ENCODE measurements around the gene ZNF202. TPM values are rescaled to one million over a fixed set of nuclear protein-coding genes. Genes with fewer than 3 reads are reported as not detected.
A peak's percentile ranks its signal among the peaks of the same experiment; 100 is the strongest.

Gene ZNF202
- total and polyA plus RNA-seq, 4 donors = 10.7 to 15.0 (median 12.5) TPM

DNA sequence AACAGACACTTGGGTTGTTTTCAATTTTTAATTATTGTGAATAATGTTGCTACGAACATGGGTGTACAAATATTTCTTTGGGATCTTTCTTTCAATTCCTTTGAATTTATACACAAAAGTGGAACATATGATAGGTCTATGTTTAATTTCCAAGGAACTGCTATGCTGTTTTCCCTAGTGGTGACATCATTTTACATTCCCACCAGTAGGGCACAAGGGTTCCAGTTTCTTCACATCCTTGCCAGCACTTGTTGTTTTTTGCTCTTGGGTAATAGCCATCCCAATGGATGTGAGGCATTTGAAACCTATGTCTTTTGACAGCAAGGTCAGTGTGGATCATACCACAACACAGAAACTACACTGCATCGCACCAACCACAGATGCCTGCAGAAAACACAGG lies 45.3 kb downstream of the ZNF202 start:
- no peaks in the 10 kb centered on the region for H3K27me3 ChIP-seq (ENCODE audit: control insufficient read depth, insufficient read depth, low read length)
- H3K4me1 ChIP-seq (ENCODE audit: control insufficient read depth, insufficient read depth, low read length) = no peaks in the 10 kb centered on the region
- H3K9me3 ChIP-seq (ENCODE audit: control insufficient read depth, insufficient read depth, low read length) = no peaks in the 10 kb centered on the region
- no peaks in the 10 kb centered on the region for H3K36me3 ChIP-seq (ENCODE audit: control insufficient read depth, insufficient read depth, low read length)
- H3K27ac ChIP-seq (ENCODE audit: low read depth, low read length) = no peak overlapping the region
- DNase-seq (ENCODE audit: low read depth in 4 of 6, low spot score in 6 of 6) = no peak
- WGBS (ENCODE audit: insufficient coverage) = no CpG with 5 or more reads among the region's 2 CpGs
- no peak overlapping the region for H3K4me3 ChIP-seq (ENCODE audit: low read depth, low read length)

DNA sequence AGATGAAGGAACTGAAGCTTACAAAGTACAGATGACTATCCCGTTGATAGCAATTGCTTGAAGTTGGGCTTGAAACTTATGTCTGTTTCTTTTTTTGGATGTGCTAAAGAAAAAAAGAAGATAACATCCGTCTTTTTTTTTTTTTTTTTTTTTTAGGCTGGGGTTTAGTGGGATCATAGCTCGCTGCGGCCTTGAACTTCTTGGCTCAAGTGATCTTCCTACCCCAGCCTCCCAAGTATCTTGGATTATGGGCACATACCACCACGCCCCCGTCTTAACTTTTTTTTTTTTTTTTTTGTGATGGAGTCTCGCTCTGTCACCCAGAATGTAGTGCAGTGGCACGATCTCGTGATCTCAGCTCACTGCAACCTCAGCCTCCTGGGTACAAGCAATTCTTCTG lies 46.2 kb downstream of the ZNF202 start:
- no peaks in the 10 kb centered on the region for H3K27me3 ChIP-seq (ENCODE audit: control insufficient read depth, insufficient read depth, low read length)
- WGBS (ENCODE audit: insufficient coverage) = 74% methylated on average over 3 of the region's 9 CpGs
- no peaks in the 10 kb centered on the region for H3K36me3 ChIP-seq (ENCODE audit: control insufficient read depth, insufficient read depth, low read length)
- H3K4me1 ChIP-seq (ENCODE audit: control insufficient read depth, insufficient read depth, low read length) = no peaks in the 10 kb centered on the region
- H3K9me3 ChIP-seq (ENCODE audit: control insufficient read depth, insufficient read depth, low read length) = no peaks in the 10 kb centered on the region
- no peak overlapping the region for H3K4me3 ChIP-seq (ENCODE audit: low read depth, low read length)
- H3K27ac ChIP-seq (ENCODE audit: low read depth, low read length) = no peak overlapping the region
- no peak for DNase-seq (ENCODE audit: low read depth in 4 of 6, low spot score in 6 of 6)

DNA sequence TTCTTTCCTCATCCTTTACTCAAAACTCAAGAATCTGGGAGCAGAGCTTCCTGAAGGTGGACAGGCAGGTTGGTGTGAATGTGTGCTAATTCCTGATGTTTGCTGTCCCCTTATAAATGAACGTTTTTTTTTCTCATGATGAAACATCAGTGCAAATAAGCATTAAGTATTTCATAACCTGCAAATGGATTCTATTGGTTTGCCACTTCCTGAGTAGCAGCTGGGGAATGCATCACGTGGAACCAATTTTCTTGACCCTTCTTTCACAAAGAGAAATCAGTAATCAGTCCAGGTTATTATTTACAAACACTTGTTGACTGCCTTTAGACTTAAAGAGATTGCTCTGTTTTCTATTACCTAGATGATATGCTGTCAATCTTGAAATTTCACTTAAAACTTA lies 46.9 kb downstream of the ZNF202 start:
- no peak overlapping the region for H3K4me3 ChIP-seq (ENCODE audit: low read depth, low read length)
- no peak overlapping the region for H3K27ac ChIP-seq (ENCODE audit: low read depth, low read length)
- no peak for DNase-seq (ENCODE audit: low read depth in 4 of 6, low spot score in 6 of 6)
- no peaks in the 10 kb centered on the region for H3K9me3 ChIP-seq (ENCODE audit: control insufficient read depth, insufficient read depth, low read length)
- H3K4me1 ChIP-seq (ENCODE audit: control insufficient read depth, insufficient read depth, low read length) = no peaks in the 10 kb centered on the region
- WGBS (ENCODE audit: insufficient coverage) = no CpG with 5 or more reads among the region's 2 CpGs
- H3K36me3 ChIP-seq (ENCODE audit: control insufficient read depth, insufficient read depth, low read length) = no peaks in the 10 kb centered on the region
- no peaks in the 10 kb centered on the region for H3K27me3 ChIP-seq (ENCODE audit: control insufficient read depth, insufficient read depth, low read length)

DNA sequence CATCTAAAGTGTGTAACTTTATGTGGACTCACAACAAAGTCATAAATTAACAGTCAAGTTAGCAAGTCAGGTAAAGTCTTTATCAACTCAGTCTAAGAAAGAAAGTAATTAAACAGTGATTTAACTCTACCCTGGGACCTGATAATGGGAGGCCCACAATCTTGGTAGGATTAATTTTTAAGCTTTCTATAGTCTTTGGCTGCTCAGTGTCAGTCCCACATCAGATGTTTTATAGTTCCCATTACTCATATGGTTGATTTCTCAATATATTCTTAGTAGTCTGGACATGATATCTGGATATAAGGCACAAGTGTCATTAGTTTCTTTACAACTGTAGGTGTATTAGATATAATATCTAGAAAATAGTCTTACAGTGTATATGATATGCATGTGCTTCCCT lies 48.5 kb downstream of the ZNF202 start:
- Histone ChIP-seq H3K9me3 (ENCODE audit: control insufficient read depth, insufficient read depth, low read length) (no peaks in the 10 kb centered on the region), H3K27ac (ENCODE audit: low read depth, low read length) (no peak overlapping the region), H3K27me3 (ENCODE audit: control insufficient read depth, insufficient read depth, low read length) (no peaks in the 10 kb centered on the region), H3K36me3 (ENCODE audit: control insufficient read depth, insufficient read depth, low read length) (no peaks in the 10 kb centered on the region), H3K4me3 (ENCODE audit: low read depth, low read length) (no peak overlapping the region), H3K4me1 (ENCODE audit: control insufficient read depth, insufficient read depth, low read length) (no peaks in the 10 kb centered on the region)
- no peak for DNase-seq (ENCODE audit: low read depth in 4 of 6, low spot score in 6 of 6)

DNA sequence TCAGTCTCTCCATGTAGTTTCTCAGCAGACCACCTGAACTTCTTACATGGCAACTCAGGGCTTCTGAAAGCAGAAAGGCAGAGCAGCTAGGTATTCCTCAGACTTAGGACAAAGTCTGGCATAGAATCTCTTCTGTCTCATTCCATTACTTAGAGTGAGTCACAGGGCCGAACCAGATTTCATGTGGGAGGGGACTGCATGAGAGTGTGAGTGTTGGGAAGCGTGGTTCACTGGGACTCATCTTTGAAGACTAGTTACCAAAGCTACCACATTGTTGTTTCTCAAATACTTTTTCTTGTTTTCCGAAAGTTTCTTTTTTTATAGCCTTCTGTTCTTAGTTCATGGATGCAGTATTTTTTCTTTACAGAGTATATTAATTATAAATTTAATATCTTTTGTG lies 51.0 kb downstream of the ZNF202 start:
- Histone ChIP-seq H3K27me3 (ENCODE audit: control insufficient read depth, insufficient read depth, low read length) (no peaks in the 10 kb centered on the region), H3K4me1 (ENCODE audit: control insufficient read depth, insufficient read depth, low read length) (no peaks in the 10 kb centered on the region), H3K9me3 (ENCODE audit: control insufficient read depth, insufficient read depth, low read length) (no peaks in the 10 kb centered on the region), H3K36me3 (ENCODE audit: control insufficient read depth, insufficient read depth, low read length) (no peaks in the 10 kb centered on the region), H3K27ac (ENCODE audit: low read depth, low read length) (no peak overlapping the region), H3K4me3 (ENCODE audit: low read depth, low read length) (no peak overlapping the region)
- DNase-seq (ENCODE audit: low read depth in 4 of 6, low spot score in 6 of 6) = no peak
- WGBS (ENCODE audit: insufficient coverage) = no CpG with 5 or more reads among the region's 3 CpGs

DNA sequence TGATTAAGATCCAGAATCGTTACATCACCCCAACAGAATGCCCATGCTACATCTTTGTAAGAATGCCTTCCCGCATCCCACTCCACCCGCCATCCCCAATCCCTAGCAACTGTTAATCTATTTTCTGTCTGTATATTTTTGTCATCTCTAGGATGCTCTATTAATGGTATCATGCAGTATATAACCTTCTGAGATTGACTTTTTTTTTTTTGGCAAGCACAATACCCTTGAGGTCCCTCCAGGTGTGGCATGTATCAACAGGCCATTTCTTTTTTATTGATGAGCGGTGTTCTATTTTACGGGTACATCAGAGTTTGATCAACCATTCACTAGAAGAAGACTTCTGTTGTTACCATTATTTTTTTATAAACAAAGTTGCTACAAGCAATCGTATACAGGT lies 56.9 kb downstream of the ZNF202 start:
- Histone ChIP-seq H3K27ac (ENCODE audit: low read depth, low read length) (no peak overlapping the region), H3K27me3 (ENCODE audit: control insufficient read depth, insufficient read depth, low read length) (no peaks in the 10 kb centered on the region), H3K36me3 (ENCODE audit: control insufficient read depth, insufficient read depth, low read length) (no peaks in the 10 kb centered on the region), H3K4me1 (ENCODE audit: control insufficient read depth, insufficient read depth, low read length) (no peaks in the 10 kb centered on the region), H3K9me3 (ENCODE audit: control insufficient read depth, insufficient read depth, low read length) (no peaks in the 10 kb centered on the region), H3K4me3 (ENCODE audit: low read depth, low read length) (no peak overlapping the region)
- WGBS (ENCODE audit: insufficient coverage) = no CpG with 5 or more reads among the region's 6 CpGs
- DNase-seq (ENCODE audit: low read depth in 4 of 6, low spot score in 6 of 6) = no peak

DNA sequence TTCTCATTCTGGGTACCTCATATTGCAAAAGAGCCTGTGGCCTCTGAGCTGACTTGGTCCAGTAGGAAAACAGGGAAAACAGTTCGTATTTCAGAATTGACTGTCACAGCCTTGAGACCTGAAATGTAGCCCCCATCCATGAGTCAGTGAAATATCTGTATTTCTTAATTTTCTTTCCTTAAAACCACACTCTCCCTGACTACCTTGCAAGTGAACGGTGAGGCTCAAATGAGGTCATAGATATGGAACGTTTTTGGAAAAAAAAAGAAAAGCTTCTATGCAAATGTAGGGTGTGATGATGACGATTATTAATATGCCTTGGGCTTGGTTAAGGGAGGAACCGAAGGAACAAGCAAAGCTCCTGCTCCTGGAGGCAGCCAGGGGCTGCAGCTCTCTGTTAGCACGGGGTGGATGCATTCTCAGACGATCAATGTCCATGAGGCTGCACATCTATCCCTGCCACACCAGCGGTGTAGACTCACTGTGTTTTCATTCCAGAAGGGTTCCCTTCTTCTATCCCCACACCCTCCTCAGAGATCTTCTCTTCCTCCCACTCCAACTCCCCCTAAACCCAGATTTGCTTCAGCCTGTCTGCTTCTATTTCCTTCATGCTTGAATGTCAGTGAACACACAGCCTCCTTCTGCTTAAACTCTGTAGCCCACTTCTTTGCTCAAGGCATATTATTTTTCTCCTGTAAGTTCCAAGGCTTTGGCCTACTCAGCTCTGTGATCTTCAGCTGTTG lies 57.9 kb downstream of the ZNF202 start:
- WGBS (ENCODE audit: insufficient coverage) = 50% methylated on average over 6 of the region's 8 CpGs

DNA sequence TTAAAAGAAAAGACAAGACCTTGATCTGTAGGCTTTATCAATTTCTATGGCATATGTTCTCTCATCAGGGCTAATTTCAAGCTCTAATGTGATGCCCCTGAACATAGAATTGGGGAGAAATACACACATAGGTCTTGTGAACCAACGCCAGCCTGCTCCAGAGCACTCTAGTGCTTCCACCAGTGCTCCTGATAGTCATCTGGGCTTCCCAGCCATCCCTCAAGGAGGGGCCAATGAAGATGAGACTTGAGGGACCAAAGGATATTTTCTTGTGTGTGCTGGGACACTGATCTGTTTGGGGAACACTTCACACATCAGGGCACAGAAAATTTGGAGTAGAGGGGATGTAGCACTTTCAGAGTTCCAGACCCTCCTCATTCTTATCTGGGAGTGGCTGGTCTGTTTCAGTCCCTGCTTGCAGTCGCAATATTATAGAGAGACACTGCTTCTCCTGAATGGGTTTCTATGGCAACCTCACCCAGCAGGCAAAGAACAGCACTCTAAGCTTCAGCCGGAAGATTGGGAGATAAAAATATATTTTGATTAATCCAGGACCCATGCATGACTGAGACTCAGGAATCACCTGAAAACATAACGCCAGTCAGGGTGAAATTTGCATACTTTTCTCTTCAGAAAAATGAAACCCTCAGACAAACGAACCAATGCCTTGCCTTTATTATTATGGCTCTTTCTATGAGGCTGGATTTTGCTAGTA lies 58.6 kb downstream of the ZNF202 start:
- WGBS (ENCODE audit: insufficient coverage) = 47% methylated on average over 2 of the region's 5 CpGs
- peak in 5 of 6 donors; percentile 47 to 96 (median 62) for DNase-seq (ENCODE audit: low read depth in 4 of 6, low spot score in 6 of 6)
- Histone ChIP-seq H3K9me3 (ENCODE audit: control insufficient read depth, insufficient read depth, low read length) (no peaks in the 10 kb centered on the region), H3K4me3 (ENCODE audit: low read depth, low read length) (no peak overlapping the region), H3K27me3 (ENCODE audit: control insufficient read depth, insufficient read depth, low read length) (no peaks in the 10 kb centered on the region), H3K27ac (ENCODE audit: low read depth, low read length) (no peak overlapping the region), H3K36me3 (ENCODE audit: control insufficient read depth, insufficient read depth, low read length) (no peaks in the 10 kb centered on the region), H3K4me1 (ENCODE audit: control insufficient read depth, insufficient read depth, low read length) (no peaks in the 10 kb centered on the region)

More for the DNA sequence above, 57.9 kb downstream of the ZNF202 start:
- DNase-seq (ENCODE audit: low read depth in 4 of 6, low spot score in 6 of 6) = peak in 2 of 6 donors; percentile 45 to 77
- Histone ChIP-seq H3K27ac (ENCODE audit: low read depth, low read length) (no peak overlapping the region), H3K9me3 (ENCODE audit: control insufficient read depth, insufficient read depth, low read length) (no peaks in the 10 kb centered on the region), H3K4me3 (ENCODE audit: low read depth, low read length) (no peak overlapping the region), H3K4me1 (ENCODE audit: control insufficient read depth, insufficient read depth, low read length) (no peaks in the 10 kb centered on the region), H3K27me3 (ENCODE audit: control insufficient read depth, insufficient read depth, low read length) (no peaks in the 10 kb centered on the region), H3K36me3 (ENCODE audit: control insufficient read depth, insufficient read depth, low read length) (no peaks in the 10 kb centered on the region)

DNA sequence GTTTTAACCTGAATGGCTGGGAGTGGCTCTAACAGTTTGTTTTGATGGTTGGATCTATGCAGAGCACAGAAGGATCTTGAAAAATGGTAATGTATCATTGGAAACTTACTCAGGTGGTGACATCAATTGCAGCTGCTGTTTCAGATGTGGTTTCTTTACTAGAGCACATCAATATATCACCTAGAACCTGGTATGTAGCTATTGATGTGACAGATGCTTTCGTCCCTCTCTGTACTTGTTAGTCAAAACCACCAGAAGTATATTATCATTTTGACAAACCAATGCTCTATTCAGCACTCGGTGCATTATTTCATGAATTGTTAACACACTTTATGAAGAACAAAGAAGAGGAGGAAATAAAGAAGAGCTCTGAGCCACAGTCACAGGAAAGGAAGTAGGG lies 60.4 kb downstream of the ZNF202 start:
- Histone ChIP-seq H3K36me3 (ENCODE audit: control insufficient read depth, insufficient read depth, low read length) (no peaks in the 10 kb centered on the region), H3K4me3 (ENCODE audit: low read depth, low read length) (no peak overlapping the region), H3K4me1 (ENCODE audit: control insufficient read depth, insufficient read depth, low read length) (no peaks in the 10 kb centered on the region), H3K9me3 (ENCODE audit: control insufficient read depth, insufficient read depth, low read length) (no peaks in the 10 kb centered on the region), H3K27ac (ENCODE audit: low read depth, low read length) (no peak overlapping the region), H3K27me3 (ENCODE audit: control insufficient read depth, insufficient read depth, low read length) (no peaks in the 10 kb centered on the region)
- no CpG with 5 or more reads among the region's 2 CpGs for WGBS (ENCODE audit: insufficient coverage)
- peak in 1 of 6 donors; percentile 45 for DNase-seq (ENCODE audit: low read depth in 4 of 6, low spot score in 6 of 6)

DNA sequence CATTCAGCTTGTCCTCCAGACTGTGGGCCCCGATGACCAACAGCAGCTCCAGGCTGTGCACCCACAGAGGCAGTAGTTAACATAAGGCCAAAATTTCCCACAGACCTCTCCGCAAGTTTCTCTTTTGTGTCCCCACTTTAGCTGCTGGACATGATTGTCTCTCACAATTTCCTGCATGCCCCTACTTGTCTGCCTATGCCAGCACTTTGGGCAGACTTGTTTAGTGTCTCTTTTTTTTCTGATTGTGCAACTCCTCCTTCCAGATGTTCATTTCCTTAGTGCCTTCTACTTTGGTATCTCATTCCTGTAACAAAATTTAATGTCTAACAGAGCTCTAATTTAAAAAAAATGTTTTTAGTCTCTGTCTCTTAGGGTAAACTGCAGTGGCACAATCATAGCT lies 63.2 kb downstream of the ZNF202 start:
- no peaks in the 10 kb centered on the region for H3K9me3 ChIP-seq (ENCODE audit: control insufficient read depth, insufficient read depth, low read length)
- no peaks in the 10 kb centered on the region for H3K4me1 ChIP-seq (ENCODE audit: control insufficient read depth, insufficient read depth, low read length)
- no peak for DNase-seq (ENCODE audit: low read depth in 4 of 6, low spot score in 6 of 6)
- no peak overlapping the region for H3K4me3 ChIP-seq (ENCODE audit: low read depth, low read length)
- no peaks in the 10 kb centered on the region for H3K27me3 ChIP-seq (ENCODE audit: control insufficient read depth, insufficient read depth, low read length)
- no peak overlapping the region for H3K27ac ChIP-seq (ENCODE audit: low read depth, low read length)
- 94% methylated on average over 2 of the region's 2 CpGs for WGBS (ENCODE audit: insufficient coverage)
- H3K36me3 ChIP-seq (ENCODE audit: control insufficient read depth, insufficient read depth, low read length) = no peaks in the 10 kb centered on the region

Measured in spinal cord (tissue), 10 donors.